NOMO-1 (cell line): Measurements from ENCODE around the gene PYGO2.

Experiments
- DNase-seq, 2 experiments: peaks; one replicate each; lab custom pipeline; 2025; ENCODE audit not compliant: unreplicated experiment in 2 of 2; lab: John Stamatoyannopoulos, UW

Gene PYGO2

DNA sequence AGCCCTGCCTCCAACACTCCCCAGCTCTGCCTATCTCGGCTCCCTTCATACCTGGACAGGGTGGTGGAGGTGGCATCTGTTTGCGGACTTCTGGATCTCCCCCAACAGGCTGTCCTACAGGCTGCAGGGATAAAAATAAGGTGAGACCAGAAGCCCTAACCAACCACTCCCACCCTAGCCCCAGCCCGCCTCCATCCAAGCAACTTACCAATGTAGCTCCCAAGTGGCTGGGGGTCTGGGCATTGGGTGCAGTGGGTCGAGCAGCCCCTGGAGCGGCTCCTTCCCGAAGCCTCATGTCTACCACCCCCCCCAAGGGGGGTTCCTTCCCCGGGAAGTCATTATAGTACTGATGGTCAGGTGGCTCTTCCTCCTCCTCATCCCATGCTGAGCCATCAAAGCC is 4.5 kb upstream of the PYGO2 start:
- no peak for DNase-seq

DNA sequence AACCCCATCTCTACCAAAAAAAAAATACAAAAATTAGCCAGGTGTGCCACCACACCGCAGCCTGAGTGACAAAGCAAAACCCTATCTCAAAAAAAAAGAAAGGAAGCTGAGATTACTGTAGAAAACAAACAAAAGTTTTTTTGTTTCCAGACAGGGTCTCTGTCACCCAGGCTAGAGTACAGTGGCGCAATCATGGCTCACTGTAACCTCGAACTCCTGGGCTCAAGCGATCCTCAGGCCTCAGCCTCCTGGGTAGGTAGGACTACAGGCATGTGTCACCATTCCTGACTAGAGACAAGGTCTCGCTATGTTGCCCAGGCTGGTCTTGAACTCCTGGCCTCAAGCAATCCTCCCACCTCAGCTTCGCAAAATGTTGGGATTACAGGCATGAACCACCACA is 2.8 kb upstream of the PYGO2 start:
- DNase-seq, result no peak

DNA sequence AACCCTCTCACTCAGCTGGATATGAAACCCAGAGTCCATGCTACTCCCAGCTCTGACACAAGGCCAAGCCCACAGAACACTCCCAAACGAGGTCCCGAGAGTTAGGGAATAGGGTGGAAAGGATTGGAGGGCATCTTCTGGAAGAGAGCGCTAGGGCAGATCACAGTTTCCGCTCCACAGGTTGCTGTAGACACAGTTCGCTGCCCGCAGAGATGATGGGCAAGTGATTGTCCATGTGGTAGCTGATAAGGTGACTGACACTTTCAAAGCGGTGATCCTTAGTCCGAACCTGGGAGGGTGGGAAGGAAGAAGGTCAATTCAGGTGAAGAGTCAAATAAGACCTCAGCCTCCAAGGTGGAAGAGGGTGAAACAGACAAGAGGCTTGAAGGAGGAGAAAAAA is 2.1 kb upstream of the PYGO2 start:
- DNase-seq, result no peak

DNA sequence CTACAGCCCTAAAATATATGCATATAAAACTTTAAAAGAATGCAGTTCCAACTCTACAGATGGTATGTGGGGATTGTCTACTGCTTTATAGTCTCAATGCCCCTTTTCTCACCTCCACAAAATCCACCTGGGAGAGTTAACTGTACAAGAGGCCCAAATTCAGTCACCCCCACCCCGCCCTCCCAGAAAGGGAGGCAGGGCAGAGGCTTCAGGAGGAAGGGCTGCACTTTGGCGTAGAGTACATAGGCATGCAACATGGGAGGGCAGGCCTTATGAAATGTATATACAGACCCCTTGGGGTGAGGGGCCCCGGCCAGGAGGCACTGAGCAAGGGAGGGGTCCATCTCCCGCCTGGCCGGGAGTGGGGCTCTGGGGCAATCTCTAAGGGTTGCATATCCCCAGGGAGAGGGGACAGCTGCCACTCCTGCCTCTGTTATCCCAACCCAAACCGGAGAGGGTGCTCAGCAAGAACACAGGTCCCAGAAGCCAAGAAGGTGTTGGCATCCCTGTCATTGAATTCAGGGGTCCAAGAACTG is 1.3 kb upstream of the PYGO2 start:
- DNase-seq, result no peak

DNA sequence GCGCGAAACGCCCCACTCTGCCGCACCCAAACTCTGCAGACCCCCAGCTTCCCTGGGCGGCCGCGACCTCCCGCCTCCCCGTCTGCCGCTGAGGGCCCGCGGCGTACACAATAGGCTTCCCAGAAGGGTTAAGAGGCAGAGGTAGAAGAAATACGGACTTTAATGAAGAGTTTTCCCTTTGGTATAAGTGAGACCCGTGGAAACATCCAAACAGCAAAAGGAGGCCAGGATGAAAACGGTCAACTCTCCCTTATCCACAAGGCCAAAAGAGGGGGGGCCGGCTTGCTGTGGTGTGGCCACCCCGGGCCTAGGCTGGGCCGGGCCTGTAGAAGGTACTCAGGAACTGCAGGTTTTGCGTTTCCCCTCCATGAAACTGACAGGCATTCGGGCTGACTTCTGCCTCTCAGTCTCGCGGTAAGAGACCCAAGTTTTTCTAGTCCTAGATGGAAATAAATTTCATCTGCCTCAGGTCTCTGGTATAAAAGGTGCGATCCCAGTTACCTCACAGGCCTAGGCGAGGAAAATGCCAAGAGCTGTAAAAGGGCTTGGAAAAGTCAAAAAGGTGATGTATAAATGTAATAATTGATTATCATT is 671 bp upstream of the PYGO2 start:
- DNase-seq, result peak; percentile 51 to 56

DNA sequence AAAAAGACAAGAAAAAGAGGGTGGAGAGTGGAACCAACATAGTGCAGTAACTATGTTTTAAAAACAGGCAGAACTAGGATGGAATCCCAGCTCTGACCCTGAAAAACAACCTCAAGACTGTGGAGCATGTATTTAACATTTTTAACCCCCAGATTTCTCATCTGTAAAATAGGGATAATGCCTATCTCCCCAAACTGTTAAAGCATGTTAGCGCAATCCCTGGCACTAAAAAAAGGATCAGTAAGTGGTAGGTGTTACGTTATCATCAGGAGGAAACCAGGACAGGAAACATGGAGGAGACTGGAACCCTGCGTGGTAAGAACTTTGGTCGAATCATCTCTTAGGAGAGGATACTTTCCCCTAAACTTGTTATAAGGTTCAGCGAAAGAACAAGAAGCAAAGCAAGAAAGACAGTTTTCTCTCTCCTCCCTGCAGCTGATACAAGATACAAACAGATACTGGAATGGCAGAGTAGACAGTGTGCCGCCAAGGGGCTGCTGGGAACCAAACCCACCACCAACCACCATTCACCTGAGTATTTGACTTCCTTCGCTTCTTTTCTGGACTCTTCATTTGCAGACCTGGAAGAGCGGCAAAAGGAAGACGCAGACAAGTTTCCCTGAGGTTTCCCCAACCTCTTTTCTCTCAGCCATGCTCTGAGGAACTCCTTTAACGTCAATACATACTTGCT is 991 bp downstream of the PYGO2 start:
- DNase-seq, result no peak

DNA sequence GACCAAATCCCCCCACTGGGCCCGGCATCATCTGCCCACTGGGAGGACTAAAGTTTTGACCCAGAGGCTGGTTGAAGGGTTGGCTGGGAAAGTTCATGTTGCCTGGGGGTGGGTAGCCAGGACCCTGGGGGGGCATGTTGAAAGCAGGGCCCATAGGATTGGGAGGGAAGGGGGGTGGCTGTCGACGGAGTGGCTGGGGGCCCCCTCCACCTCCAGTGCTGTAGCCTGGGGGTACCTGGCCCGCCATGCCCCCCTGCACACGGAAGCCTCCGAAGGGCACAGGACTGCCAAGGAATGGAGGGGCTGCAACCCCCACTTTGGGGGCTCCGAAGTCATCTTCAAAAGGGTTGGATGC is 2.2 kb downstream of the PYGO2 start:
- no peak for DNase-seq

DNA sequence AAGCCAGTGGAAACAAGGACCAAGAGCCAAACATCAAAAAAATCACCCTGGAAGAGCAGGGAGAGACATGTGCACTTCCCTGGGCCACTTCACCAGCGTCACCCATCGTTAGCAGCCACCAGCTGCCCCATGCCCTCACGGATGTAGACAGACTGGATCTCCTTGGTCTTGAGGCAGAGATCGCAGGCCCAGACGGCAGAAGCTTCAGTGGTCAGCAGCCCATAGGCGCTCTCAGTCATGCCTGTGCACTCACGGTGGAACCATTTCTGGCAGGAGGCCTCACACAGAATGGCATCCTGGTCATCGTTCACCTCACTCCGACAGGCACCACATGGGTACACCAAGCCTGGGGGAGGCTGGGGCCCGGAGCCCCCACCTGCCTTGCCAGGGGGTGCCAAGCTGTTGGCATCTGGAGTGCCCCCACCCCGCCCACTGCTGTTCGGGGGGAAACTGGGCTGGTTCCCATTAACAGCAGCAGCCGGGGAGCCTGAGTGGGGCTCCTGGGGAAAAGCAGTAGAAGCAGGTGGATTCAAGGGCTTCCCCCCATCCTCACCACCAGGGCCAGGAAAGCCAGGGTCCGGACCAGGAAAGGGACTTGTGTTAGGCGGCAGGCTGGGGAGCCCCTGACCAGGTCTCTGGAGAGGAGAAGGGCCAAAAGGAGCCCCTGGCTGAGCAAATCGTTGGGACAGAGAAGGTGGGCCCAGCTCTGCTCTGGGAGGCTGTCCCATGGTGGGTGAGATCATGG is 2.7 kb downstream of the PYGO2 start:
- no peak for DNase-seq

DNA sequence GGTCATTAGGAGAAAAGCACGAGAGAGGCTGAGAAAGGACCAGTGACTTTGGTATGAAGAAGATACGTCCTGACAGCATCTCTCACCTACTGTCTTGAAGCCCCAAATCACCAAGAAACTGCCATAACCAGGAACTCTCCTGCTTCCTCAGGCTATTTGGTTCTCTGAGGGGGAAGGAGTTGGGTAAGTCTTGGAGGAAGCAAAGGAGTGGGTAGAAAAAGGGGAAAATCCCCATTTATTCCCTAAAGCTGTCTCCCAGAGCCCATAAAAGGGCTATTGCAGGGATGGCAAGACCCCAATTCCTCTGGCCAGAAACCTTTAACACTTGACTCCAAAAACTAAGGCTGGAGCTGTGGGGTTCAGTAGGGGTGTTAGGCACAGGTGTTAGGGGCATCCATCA is 3.5 kb downstream of the PYGO2 start:
- DNase-seq, result no peak

DNA sequence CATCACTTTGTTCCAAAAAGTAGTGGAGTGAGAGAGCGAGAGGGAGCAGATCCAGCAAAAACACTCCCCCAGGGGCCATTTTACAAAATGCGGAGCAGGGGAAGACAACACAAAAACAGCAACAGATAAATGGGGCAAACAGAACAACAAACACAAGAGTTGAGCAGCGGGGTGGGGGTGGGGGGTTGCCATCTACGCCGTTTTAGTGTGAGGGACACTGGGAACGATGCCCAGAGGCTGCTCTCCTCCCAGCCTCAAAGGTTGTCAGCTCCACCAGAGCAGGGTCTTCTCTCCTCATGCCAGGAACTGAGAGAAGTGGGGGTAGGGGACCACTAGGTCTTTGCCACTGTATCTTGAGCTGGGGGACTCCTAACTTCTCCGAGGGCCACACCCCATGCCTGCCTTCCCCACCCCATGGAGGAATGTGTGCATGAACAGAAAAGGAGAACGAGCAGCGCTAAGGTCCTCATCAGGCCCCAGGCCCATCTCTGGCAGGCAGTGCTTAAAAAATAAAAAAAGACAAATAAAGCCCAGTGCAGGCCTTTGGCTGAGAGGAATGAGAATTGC is 4.4 kb downstream of the PYGO2 start:
- DNase-seq, result no peak

DNA sequence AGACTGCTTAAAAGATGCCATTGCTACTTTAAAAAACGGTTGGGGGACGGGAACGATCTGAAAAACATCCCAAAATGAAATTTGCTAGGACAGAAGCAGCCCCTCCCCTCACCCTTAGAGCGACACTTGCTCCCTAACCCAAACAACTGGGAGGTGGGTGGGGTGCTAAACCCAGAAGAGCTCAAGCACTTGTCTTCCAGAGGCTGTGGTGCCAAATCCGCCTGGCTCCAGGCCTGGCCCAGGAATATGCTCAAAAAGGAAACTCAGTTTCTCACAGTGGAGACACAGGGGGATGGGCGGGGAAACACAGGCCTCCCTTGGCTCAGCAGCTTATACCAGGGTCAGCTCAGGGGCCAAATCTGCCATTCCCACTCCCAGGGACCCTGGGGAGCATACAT is 5.0 kb downstream of the PYGO2 start:
- no peak for DNase-seq

DNA sequence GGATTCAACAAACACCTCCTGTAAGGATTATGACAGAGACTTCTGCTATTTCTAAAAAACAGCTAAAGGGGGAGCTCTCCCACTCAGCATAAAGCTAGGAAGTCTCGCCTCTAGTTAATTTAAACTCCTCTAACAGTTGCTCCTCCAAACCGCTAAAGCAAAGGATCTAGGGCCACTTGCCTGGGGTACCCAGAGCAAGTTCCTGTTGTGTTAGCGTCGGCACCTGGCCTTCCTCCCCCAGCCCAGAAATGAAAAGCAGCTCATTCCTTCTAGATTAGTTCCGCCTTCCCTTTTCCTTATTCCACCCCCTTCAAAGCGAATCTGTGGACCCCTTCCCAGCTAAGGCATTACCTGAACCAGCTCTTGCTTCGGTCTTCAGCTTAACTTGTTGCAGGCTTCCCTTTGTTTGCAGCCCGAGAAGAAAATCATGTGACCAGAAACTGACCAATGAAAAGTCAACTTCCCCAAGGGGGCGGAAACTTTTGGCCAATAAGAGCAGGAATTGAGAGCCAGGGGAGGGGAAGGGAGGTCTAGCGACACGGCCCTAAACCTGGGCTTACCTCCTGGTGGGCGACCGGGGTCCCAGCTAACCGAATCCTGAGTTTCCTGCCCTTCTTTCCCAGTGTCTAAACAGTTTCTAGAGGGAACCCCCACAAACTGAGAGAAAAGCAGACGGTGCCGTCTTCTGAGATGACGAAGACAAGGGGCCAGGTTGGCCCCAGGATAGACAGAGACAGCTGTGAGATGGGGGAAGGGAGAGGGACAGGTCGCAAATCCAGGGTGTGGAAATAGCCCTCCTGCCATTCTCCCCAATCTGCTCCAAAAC is 5.7 kb downstream of the PYGO2 start, which contains the start of gene PBXIP1:
Gene PBXIP1 (minus strand): TSS at position 382 of the 826 bp plus-strand sequence. CDS start 2,378 bp downstream, outside the sequence.
- DNase-seq, result peak; percentile 90 to 93

DNA sequence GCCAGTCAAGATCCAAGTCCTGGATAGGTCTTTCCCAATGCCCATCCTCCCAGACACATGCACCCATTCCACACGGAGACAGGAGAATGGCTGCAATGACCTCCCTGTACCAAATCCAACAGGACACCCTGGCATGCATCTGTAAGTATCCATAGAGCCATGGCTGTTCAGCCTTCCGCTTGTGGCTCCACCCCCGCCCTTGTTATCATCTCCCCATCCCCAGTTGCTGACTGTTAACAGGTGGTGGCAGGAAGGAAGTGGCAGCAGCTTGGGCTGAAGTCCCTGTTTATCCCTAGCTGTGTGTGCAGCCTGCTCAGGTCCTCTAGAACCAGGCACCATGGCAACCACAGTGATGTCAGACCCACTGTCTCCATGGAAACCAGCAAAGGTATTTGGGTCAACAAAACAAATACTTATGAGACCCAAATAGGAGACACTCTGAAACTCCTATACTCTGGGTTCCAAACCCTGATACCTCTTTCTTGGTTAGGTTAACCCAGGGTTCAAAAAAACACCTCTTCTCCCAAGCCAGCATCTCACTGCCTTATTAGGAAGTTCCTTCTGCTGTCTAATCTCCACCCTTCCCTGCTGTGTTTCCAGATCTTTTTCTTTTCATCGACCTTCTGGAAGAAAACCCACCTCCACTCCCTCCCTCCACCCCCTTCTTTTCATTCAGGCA is 6.4 kb downstream of the PYGO2 start:
- DNase-seq, result peak in 1 of 2 experiments; percentile 10

DNA sequence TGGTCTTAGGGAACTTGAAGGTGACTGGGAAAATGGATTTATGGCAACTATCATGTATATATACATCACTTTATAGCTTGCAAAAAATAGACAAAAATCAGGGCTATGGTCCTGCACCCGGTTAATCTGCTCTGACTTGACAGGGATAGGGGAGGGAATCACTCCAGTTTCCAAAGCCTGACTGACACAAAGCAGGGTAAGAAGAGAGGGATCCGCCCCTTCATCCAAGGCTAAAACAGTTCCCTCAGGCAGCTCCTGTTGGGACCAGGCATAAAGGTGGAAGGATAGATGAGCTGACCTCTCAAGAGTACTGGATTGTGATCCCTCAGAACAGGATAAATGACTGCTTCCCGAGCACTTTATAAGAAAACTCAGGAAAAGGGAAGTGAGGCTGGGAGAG is 7.0 kb downstream of the PYGO2 start:
- DNase-seq, result no peak

DNA sequence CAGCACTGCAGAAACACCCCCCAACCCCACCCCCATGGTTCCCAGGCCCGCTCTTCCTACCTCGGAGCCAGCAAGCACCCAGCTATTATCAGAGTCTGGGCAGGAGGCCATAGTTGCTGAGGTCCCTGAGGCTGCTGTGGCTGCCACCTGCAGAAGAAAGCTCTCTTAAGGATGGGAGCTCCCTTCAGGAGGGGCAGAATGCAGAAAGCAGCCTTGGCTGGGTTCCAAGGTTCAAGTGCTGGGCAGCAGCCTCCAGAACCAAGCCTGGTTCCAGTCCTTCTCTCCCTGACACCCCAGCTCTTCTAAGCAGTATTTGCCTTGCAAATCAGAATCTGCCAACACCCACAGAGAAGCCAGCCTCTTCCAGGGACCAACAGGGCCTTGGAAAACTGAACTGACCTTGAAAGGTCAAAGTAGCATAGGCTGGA is 8.0 kb downstream of the PYGO2 start:
- no peak for DNase-seq

DNA sequence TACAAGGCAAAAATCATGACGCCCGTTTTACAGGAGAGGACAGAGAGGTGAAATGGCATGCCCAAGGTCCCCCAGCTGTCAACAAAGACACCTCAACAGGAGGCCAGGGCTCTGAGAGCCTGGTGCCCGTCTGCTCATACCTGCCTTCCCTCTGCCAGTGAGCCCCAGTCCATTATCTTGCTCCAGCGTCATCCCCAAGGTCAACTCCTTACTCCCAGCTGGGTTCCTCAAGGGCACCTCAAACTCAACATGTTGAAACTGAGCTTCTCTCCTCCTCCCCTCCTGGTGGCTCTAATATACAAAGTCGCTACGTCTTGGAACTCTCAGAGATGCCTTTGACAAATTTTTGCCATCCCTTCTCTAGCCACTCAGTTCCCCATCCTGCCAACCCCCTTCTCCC is 8.9 kb downstream of the PYGO2 start:
- DNase-seq, result no peak

DNA sequence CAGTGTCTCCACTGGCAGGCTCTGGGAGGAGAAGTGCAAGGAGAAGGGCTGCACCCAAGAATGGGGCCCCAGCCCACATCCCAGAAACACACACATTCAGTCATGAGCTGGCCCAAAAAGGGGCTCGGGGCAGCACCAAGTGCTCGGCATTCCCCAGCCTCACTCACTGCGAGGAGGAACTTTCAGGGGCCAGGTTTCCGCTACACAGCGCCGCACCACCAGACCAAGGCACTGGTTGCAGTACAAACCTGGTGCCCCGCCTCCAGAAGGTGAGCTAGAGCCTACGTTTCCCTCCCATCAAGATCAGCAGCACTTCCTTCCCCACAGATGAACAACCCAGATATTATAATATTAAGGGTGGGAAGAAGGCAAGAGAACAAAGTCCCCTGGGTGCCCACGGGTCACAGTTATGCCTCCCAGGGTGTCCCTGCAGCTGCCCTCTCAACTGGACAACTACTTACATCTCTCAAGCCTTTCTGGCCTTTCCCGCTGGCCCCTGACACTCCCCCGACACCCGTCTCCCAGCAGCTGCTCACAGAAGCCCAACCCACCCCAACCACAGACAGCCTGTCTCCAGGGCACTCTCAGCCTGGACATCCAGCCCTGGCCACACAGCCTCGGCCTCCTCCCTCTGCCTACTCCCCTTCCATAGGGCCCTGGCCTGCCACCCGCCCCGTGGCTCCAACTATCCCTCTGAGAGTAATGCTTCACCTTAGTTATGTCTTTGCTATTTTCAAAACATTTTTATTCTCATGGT is 9.5 kb downstream of the PYGO2 start:
- DNase-seq, result no peak

DNA sequence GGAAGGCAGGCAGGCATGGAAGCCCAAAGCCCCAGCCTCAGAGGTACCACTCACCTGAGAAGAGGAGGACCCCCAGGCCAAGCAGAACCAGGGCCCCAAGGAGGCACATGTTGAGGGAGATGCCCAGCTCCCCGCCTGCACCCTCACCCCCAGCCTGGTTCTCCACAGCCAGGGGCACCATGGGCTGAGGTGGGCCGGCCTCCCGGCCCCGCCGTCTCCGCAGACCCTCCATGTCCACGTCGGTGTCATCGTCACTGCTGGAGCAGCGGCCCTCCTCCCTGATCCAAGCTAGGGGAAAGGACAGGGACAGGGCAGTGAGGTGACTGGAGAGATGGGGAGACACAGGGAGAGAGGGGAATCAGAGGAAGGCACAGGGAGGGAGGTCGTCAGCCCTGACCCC is 13.5 kb downstream of the PYGO2 start:
- DNase-seq, result no peak
